Uterus (tissue), 4 donors: ENCODE results near the gene FEV. TPM values are rescaled to one million over a fixed set of nuclear protein-coding genes. Genes with fewer than 3 reads are reported as not detected.

ENCODE experiments used
- DNase-seq, 2 donors: peaks; one replicate each; pipeline ENCODE4 v3.0.0-alpha.2; 2019 to 2020
- H3K27ac ChIP-seq, 2 donors: fragments of 200-600 bp; sonication (generic); 1 replicate in 1 of 2; 2 replicates in 1 of 2; pipeline ENCODE4 v1.5.1; 2016 to 2018
- H3K27me3 ChIP-seq, 2 donors: fragments of 200-600 bp; sonication (generic); one replicate each; pipeline ENCODE4 v1.5.1; 2018 to 2019; ENCODE audit warnings: control low read depth in 1 of 2
- H3K36me3 ChIP-seq, 2 donors: fragments of 200-600 bp; sonication (generic); one replicate each; pipeline ENCODE4 v1.5.1; 2019; ENCODE audit warnings: control low read depth in 1 of 2
- H3K4me1 ChIP-seq, 2 donors: fragments of 200-600 bp; sonication (generic); one replicate each; pipeline ENCODE4 v1.5.1; 2018 to 2019; ENCODE audit warnings: control low read depth in 1 of 2
- H3K4me3 ChIP-seq, 2 donors: fragments of 200-600 bp; sonication (generic); 1 replicate in 1 of 2; 2 replicates in 1 of 2; pipeline ENCODE4 v1.5.1; 2018 to 2019; ENCODE audit warnings: mild to moderate bottlenecking in 1 of 2
- H3K9me3 ChIP-seq, 2 donors: fragments of 200-600 bp; sonication (generic); one replicate each; pipeline ENCODE4 v1.5.1; 2019; ENCODE audit warnings: control low read depth in 1 of 2
- CTCF ChIP-seq, 4 experiments: fragments of 200-600 bp in 2 of 4; fragments of 450-650 bp in 2 of 4; sonication (generic) in 2 of 4; IDR thresholded peaks; one replicate each; pipeline ENCODE4 v1.5.1; 2016 to 2019; ENCODE audit warnings: antibody characterized with exemption in 4 of 4, mild to moderate bottlenecking in 2 of 4, moderate library complexity in 1 of 4
- POLR2A ChIP-seq, 2 donors: fragments of 450-650 bp; IDR thresholded peaks; one replicate each; pipeline ENCODE4 v1.6.1; 2016; ENCODE audit warnings: antibody characterized with exemption in 2 of 2, mild to moderate bottlenecking in 1 of 2, moderate library complexity in 1 of 2
- intact Hi-C: fragments of 100-400 bp; cut with DNase I; formaldehyde crosslinking; loops from one replicate; pipeline ENCODE4 v1.15.1; 2023; ENCODE audit warnings: low total_unique reads
- total RNA-seq, 4 donors: library from RNA; depleted of rRNA in 3 of 4; stranded (reverse); fragments of >200 nt in 3 of 4; gene quantifications; one replicate each; pipeline versions ENCODE4 v1.1.0 to v1.2.4, GENCODE V29; 2014 to 2023
- donor health status: DM: yes; HTN: yes; CAD: no.

Gene FEV
- total RNA-seq, 4 donors from 2014 or later: not detected

- intact Hi-C loops: no loop called here
- no peaks in the 10 kb centered on the region for H3K9me3 ChIP-seq
- no peaks in the 10 kb centered on the region for H3K36me3 ChIP-seq
- no peak overlapping the region for H3K4me3 ChIP-seq
- TF ChIP-seq CTCF (IDR thresholded peaks at IDR 0.05) (no peak), POLR2A (IDR thresholded peaks at IDR 0.05) (no peak)
- no peak for DNase-seq
- peaks cover 0 to 29% of the 10 kb centered on the region in 2 donors for H3K4me1 ChIP-seq
- peaks cover 21 to 76% of the 10 kb centered on the region in 2 donors for H3K27me3 ChIP-seq
- H3K27ac ChIP-seq: no peak overlapping the region
Measured at GRCh38 chr2:218982586-218983262, 2.3 kb downstream of the FEV start.

- H3K4me1 ChIP-seq: peaks cover 0 to 29% of the 10 kb centered on the region in 2 donors
- peaks cover 21 to 69% of the 10 kb centered on the region in 2 donors for H3K27me3 ChIP-seq
Measured at GRCh38 chr2:218981881-218982585, 3.0 kb downstream of the FEV start.

GRCh38 chr2:218981390-218981880 lies 3.5 kb downstream of the FEV start:
- Histone ChIP-seq H3K4me1 (peaks cover 0 to 29% of the 10 kb centered on the region in 2 donors), H3K9me3 (no peaks in the 10 kb centered on the region), H3K36me3 (no peaks in the 10 kb centered on the region), H3K27me3 (peaks cover 21 to 63% of the 10 kb centered on the region in 2 donors), H3K4me3 (peak overlapping the region in 1 of 2 donors; percentile 22), H3K27ac (no peak overlapping the region)
- TF ChIP-seq POLR2A (IDR thresholded peaks at IDR 0.05): no peak
- TF ChIP-seq CTCF (IDR thresholded peaks at IDR 0.05): no peak
- intact Hi-C loops: no loop called here
- DNase-seq: no peak

More at GRCh38 chr2:218981881-218982585, 3.0 kb downstream of the FEV start:
- TF ChIP-seq CTCF (IDR thresholded peaks at IDR 0.05): no peak
- no peak for TF ChIP-seq POLR2A (IDR thresholded peaks at IDR 0.05)
- intact Hi-C loops: no loop called here
- Histone ChIP-seq H3K9me3 (no peaks in the 10 kb centered on the region), H3K36me3 (no peaks in the 10 kb centered on the region), H3K27ac (no peak overlapping the region), H3K4me3 (peak overlapping the region in 1 of 2 donors; percentile 22)
- DNase-seq: peak in 1 of 2 donors; percentile 43

- no peaks in the 10 kb centered on the region for H3K9me3 ChIP-seq
- no peak for DNase-seq
- intact Hi-C loops: no loop called here
- TF ChIP-seq POLR2A (IDR thresholded peaks at IDR 0.05) (no peak), CTCF (IDR thresholded peaks at IDR 0.05) (no peak)
- H3K36me3 ChIP-seq: no peaks in the 10 kb centered on the region
- H3K4me1 ChIP-seq: peaks cover 0 to 29% of the 10 kb centered on the region in 2 donors
- no peak overlapping the region for H3K27ac ChIP-seq
- peaks cover 21 to 57% of the 10 kb centered on the region in 2 donors for H3K27me3 ChIP-seq
- peak overlapping the region in 1 of 2 donors; percentile 22 for H3K4me3 ChIP-seq
Measured at GRCh38 chr2:218980735-218981389, 4.1 kb downstream of the FEV start.
